HFFc6 (cell line): ENCODE measurements around the gene NEK8. TPM values are rescaled to one million over a fixed set of nuclear protein-coding genes. Genes with fewer than 3 reads are reported as not detected.
A peak's percentile ranks its signal among the peaks of the same experiment; 100 is the strongest.
"Not testable (repeated sequence)": the region's sequence is repeated elsewhere in the genome, so short reads cannot be mapped to it uniquely, and the experiment has no call there.

Source experiments
- DNase-seq: peaks from one replicate; pipeline ENCODE4 v3.0.0-alpha.2; 2018
- H3K27ac Mint-ChIP-seq: 2 replicates; pipeline ENCODE4 v1.8.0; 2020; ENCODE audit warnings: mild to moderate bottlenecking, mixed read lengths
- H3K27me3 Mint-ChIP-seq: 2 replicates; pipeline ENCODE4 v1.8.0; 2021; ENCODE audit warnings: mild to moderate bottlenecking, moderate library complexity, mixed read lengths; ENCODE audit not compliant: insufficient read depth
- H3K36me3 Mint-ChIP-seq: 2 replicates; pipeline ENCODE4 v1.8.0; 2021; ENCODE audit warnings: low read depth, mixed read lengths
- H3K4me1 Mint-ChIP-seq: 2 replicates; pipeline ENCODE4 v1.8.0; 2020; ENCODE audit warnings: low read depth, mixed read lengths
- H3K4me3 Mint-ChIP-seq: 2 replicates; pipeline ENCODE4 v1.8.0; 2020; ENCODE audit warnings: mild to moderate bottlenecking, moderate library complexity, mixed read lengths
- H3K9me3 Mint-ChIP-seq: 2 replicates; pipeline ENCODE4 v1.8.0; 2020; ENCODE audit warnings: mild to moderate bottlenecking, mixed read lengths
- CTCF ChIP-seq: fragments of 200-600 bp; sonication (generic); IDR thresholded peaks from 2 replicates; pipeline ENCODE4 v1.5.0; 2021; ENCODE audit warnings: antibody characterized with exemption, mild to moderate bottlenecking
- total RNA-seq, 6 experiments: library from RNA; stranded (reverse); fragmentation: NEBNext Ultra II Directional; extraction: Animal tissue kit (Norgen Biotek cat#: 25700); gene quantifications; 2 replicates in 1 of 6; 3 replicates in 5 of 6; pipeline ENCODE4 v1.2.3, GENCODE V29; 2021

NEK8 gene
- total RNA-seq, 6 experiments from 2014 or later = 1.9 to 3.1 (median 2.5) TPM

GRCh38 chr17:28720247-28720996 is 8.2 kb upstream of the NEK8 start:
- Mint-ChIP-seq H3K36me3 (peaks cover 37% of the 10 kb centered on the region), H3K9me3 (peaks cover 8% of the 10 kb centered on the region; the same call in 1 of the 2 replicates), H3K4me1 (peaks cover 77% of the 10 kb centered on the region), H3K27ac (peak overlapping the region; percentile 91), H3K4me3 (peak overlapping the region; percentile 100), H3K27me3 (peaks cover 15% of the 10 kb centered on the region)
- TF ChIP-seq CTCF = peak; percentile 62
- no peak for DNase-seq

GRCh38 chr17:28720997-28721329 is 7.6 kb upstream of the NEK8 start:
- not testable (repeated sequence) for H3K9me3 Mint-ChIP-seq, DNase-seq
- Mint-ChIP-seq H3K4me3 (peak overlapping the region; percentile 100), H3K36me3 (peaks cover 32% of the 10 kb centered on the region), H3K27me3 (peaks cover 20% of the 10 kb centered on the region), H3K27ac (peak overlapping the region; percentile 91), H3K4me1 (peaks cover 75% of the 10 kb centered on the region)

- Mint-ChIP-seq H3K4me3 (peak overlapping the region; percentile 100), H3K4me1 (peaks cover 71% of the 10 kb centered on the region), H3K27ac (peak overlapping the region; percentile 96), H3K9me3 (peaks cover 8% of the 10 kb centered on the region; the same call in 1 of the 2 replicates), H3K36me3 (peaks cover 32% of the 10 kb centered on the region), H3K27me3 (peaks cover 29% of the 10 kb centered on the region)
- no peak for TF ChIP-seq CTCF
- no peak for DNase-seq
Observed at GRCh38 chr17:28722417-28723158, 6.0 kb upstream of the NEK8 start.

- H3K27ac Mint-ChIP-seq = peak overlapping the region; percentile 96
- H3K4me3 Mint-ChIP-seq = peak overlapping the region; percentile 28
- H3K27me3 Mint-ChIP-seq = peaks cover 29% of the 10 kb centered on the region
- peaks cover 73% of the 10 kb centered on the region for H3K4me1 Mint-ChIP-seq
- TF ChIP-seq CTCF = no peak
- no peak for DNase-seq
- H3K36me3 Mint-ChIP-seq = peaks cover 32% of the 10 kb centered on the region
- H3K9me3 Mint-ChIP-seq = peaks cover 8% of the 10 kb centered on the region; the same call in 1 of the 2 replicates
Observed at GRCh38 chr17:28723159-28723835, 5.3 kb upstream of the NEK8 start.

- Mint-ChIP-seq H3K4me1 (peaks cover 70% of the 10 kb centered on the region), H3K36me3 (peaks cover 34% of the 10 kb centered on the region), H3K27ac (peak overlapping the region; percentile 96), H3K4me3 (peak overlapping the region; percentile 95), H3K27me3 (peaks cover 29% of the 10 kb centered on the region)
- not testable (repeated sequence) for H3K9me3 Mint-ChIP-seq, DNase-seq
Observed at GRCh38 chr17:28723836-28724499, 4.6 kb upstream of the NEK8 start.

GRCh38 chr17:28724500-28725165 is 4.0 kb upstream of the NEK8 start:
- peak overlapping the region; percentile 95 for H3K4me3 Mint-ChIP-seq
- H3K27ac Mint-ChIP-seq = peak overlapping the region; percentile 96
- peaks cover 29% of the 10 kb centered on the region for H3K27me3 Mint-ChIP-seq
- DNase-seq = no peak
- peaks cover 67% of the 10 kb centered on the region for H3K4me1 Mint-ChIP-seq
- no peak for TF ChIP-seq CTCF
- peaks cover 8% of the 10 kb centered on the region; the same call in 1 of the 2 replicates for H3K9me3 Mint-ChIP-seq
- H3K36me3 Mint-ChIP-seq = peaks cover 36% of the 10 kb centered on the region
